Astrocyte (in vitro differentiated cells and primary cell): ENCODE measurements around the gene MELK. TPM values are rescaled to one million over a fixed set of nuclear protein-coding genes. Genes with fewer than 3 reads are reported as not detected.
A peak's percentile ranks its signal among the peaks of the same experiment; 100 is the strongest.

Experiments
- DNase-seq: peaks from one replicate; pipeline ENCODE4 v3.0.0-alpha.2; 2010; ENCODE audit warnings: low read depth
- FAIRE-seq: peaks from 2 replicates; lab custom pipeline; 2011; peaks lifted over from hg19 to GRCh38; lab: Jason Lieb, UNC
- H2AFZ ChIP-seq: 2 replicates; pipeline ENCODE4 v1.6.0; 2012; ENCODE audit warnings: low read depth, low read length, inconsistent platforms
- H3K27ac ChIP-seq: 2 replicates; pipeline ENCODE4 v1.5.1; 2011; ENCODE audit warnings: low read depth, low read length, inconsistent platforms
- H3K27me3 ChIP-seq: 2 replicates; pipeline ENCODE4 v1.6.0; 2011; ENCODE audit warnings: low read length, inconsistent platforms; ENCODE audit not compliant: insufficient read depth
- H3K36me3 ChIP-seq: 2 replicates; pipeline ENCODE4 v1.5.1; 2011; ENCODE audit warnings: low read length, inconsistent platforms; ENCODE audit not compliant: insufficient read depth
- H3K4me1 ChIP-seq: 2 replicates; pipeline ENCODE4 v1.5.1; 2011; ENCODE audit warnings: low read length, inconsistent platforms; ENCODE audit not compliant: insufficient read depth
- H3K4me2 ChIP-seq: 2 replicates; pipeline ENCODE4 v1.6.0; 2012; ENCODE audit warnings: low read length, inconsistent platforms
- H3K4me3 ChIP-seq: 2 replicates; pipeline ENCODE4 v1.5.1; 2011; ENCODE audit warnings: low read depth, mild to moderate bottlenecking, low read length, inconsistent platforms; ENCODE audit not compliant: insufficient read depth
- H3K79me2 ChIP-seq: 2 replicates; pipeline ENCODE4 v1.6.0; 2012; ENCODE audit warnings: mild to moderate bottlenecking, low read length, inconsistent platforms; ENCODE audit not compliant: insufficient read depth
- H3K9ac ChIP-seq: 2 replicates; pipeline ENCODE4 v1.6.0; 2012; ENCODE audit warnings: mild to moderate bottlenecking, low read length, inconsistent platforms
- H3K9me3 ChIP-seq: 2 replicates; pipeline ENCODE4 v1.5.1; 2012; ENCODE audit warnings: low read depth, mild to moderate bottlenecking, low read length, inconsistent platforms; ENCODE audit not compliant: insufficient read depth
- H4K20me1 ChIP-seq: 2 replicates; pipeline ENCODE4 v1.6.0; 2012; ENCODE audit warnings: low read length, inconsistent platforms; ENCODE audit not compliant: insufficient read depth
- H3K27ac Mint-ChIP-seq: one replicate; pipeline ENCODE4 v1.8.0; 2021; ENCODE audit warnings: mild to moderate bottlenecking, mixed read lengths; ENCODE audit not compliant: unreplicated experiment
- H3K27me3 Mint-ChIP-seq: one replicate; pipeline ENCODE4 v1.8.0; 2021; ENCODE audit warnings: low read depth, mixed read lengths; ENCODE audit not compliant: unreplicated experiment
- H3K36me3 Mint-ChIP-seq: one replicate; pipeline ENCODE4 v1.8.0; 2021; ENCODE audit warnings: low read depth, mixed read lengths; ENCODE audit not compliant: unreplicated experiment
- H3K4me1 Mint-ChIP-seq: one replicate; pipeline ENCODE4 v1.8.0; 2021; ENCODE audit warnings: low read depth, mixed read lengths; ENCODE audit not compliant: unreplicated experiment
- H3K4me3 Mint-ChIP-seq: one replicate; pipeline ENCODE4 v1.8.0; 2021; ENCODE audit warnings: mild to moderate bottlenecking, moderate library complexity, mixed read lengths; ENCODE audit not compliant: unreplicated experiment
- H3K9me3 Mint-ChIP-seq: one replicate; pipeline ENCODE4 v1.8.0; 2021; ENCODE audit warnings: mild to moderate bottlenecking, mixed read lengths; ENCODE audit not compliant: unreplicated experiment
- EZH2 ChIP-seq: IDR thresholded peaks from 2 replicates; pipeline ENCODE4 v1.6.1; 2012; ENCODE audit warnings: mild to moderate bottlenecking, low read length, inconsistent platforms; ENCODE audit not compliant: insufficient read depth
- total RNA-seq: library from RNA; stranded (reverse); gene quantifications from 2 replicates; pipeline ENCODE4 v1.2.1, GENCODE V29; 2021
- TF ChIP-seq, protein P1 (sequence below): IDR thresholded peaks from 2 replicates; pipeline ENCODE4 v1.5.1; 2011; ENCODE audit warnings: low read depth, mild to moderate bottlenecking, inconsistent platforms, low read length, moderate library complexity; ENCODE audit not compliant: insufficient read depth

MELK gene
- total RNA-seq, 1 donor from 2014 or later, result 12.3 TPM

DNA sequence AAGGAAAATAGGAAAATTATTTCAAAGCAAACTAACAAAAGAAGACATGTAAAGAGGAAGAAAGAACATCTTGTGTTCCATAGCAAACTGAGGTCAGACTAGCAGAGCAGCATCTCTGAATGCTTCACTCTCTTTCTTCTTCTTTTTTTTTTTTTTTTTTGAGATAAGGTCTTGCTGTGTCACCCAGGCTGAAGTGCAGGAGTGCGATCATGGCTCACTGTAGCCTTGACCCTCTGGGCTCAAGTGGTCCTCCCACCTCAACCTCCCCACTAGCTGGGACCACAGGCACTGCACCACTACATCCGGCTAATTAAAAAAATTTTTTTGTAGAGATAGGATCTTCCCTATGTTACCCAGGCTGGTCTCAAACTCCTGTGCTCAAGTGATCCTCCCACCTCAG is 36.6 kb downstream of the MELK start:
- no peaks in the 10 kb centered on the region for H3K4me1 ChIP-seq
- H3K27ac ChIP-seq, result no peak overlapping the region
- no peak overlapping the region for H3K4me3 ChIP-seq
- H3K9me3 ChIP-seq, result no peaks in the 10 kb centered on the region
- Mint-ChIP-seq H3K9me3 (no peaks in the 10 kb centered on the region), H3K4me3 (no peak overlapping the region), H3K27me3 (no peaks in the 10 kb centered on the region), H3K4me1 (no peaks in the 10 kb centered on the region), H3K27ac (no peak overlapping the region), H3K36me3 (peaks cover 5% of the 10 kb centered on the region)
- DNase-seq (no peak), FAIRE-seq (no peak)
- no peak overlapping the region for H3K4me2 ChIP-seq
- no peaks in the 10 kb centered on the region for H3K27me3 ChIP-seq
- TF ChIP-seq, protein P1, sequence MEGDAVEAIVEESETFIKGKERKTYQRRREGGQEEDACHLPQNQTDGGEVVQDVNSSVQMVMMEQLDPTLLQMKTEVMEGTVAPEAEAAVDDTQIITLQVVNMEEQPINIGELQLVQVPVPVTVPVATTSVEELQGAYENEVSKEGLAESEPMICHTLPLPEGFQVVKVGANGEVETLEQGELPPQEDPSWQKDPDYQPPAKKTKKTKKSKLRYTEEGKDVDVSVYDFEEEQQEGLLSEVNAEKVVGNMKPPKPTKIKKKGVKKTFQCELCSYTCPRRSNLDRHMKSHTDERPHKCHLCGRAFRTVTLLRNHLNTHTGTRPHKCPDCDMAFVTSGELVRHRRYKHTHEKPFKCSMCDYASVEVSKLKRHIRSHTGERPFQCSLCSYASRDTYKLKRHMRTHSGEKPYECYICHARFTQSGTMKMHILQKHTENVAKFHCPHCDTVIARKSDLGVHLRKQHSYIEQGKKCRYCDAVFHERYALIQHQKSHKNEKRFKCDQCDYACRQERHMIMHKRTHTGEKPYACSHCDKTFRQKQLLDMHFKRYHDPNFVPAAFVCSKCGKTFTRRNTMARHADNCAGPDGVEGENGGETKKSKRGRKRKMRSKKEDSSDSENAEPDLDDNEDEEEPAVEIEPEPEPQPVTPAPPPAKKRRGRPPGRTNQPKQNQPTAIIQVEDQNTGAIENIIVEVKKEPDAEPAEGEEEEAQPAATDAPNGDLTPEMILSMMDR, result no peak
- no peak for TF ChIP-seq EZH2
- H3K9ac ChIP-seq, result no peak overlapping the region
- peaks cover 2% of the 10 kb centered on the region for H4K20me1 ChIP-seq
- H3K36me3 ChIP-seq, result peaks cover 23% of the 10 kb centered on the region
- peaks cover 27% of the 10 kb centered on the region for H3K79me2 ChIP-seq
- no peak overlapping the region for H2AFZ ChIP-seq

DNA sequence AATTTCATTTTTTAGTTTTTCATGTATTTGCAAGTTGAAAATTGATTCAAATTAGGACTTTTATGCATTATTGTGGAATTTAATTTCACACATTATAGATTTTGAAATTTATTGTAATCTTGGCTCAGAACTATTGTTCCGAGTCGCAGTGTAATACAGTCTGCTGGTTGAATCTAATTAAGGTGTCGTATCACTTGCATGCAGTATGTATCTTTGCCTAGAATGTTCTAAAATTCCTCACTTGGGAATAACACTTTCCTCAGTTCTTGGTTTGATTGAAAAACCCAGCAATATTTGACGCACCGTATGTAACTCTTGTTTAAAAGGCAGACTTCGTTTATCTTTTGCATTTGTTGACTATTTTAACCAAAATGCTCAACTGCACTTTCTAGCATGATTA is 49.4 kb downstream of the MELK start:
- Mint-ChIP-seq H3K4me3 (no peak overlapping the region), H3K9me3 (no peaks in the 10 kb centered on the region), H3K36me3 (no peaks in the 10 kb centered on the region), H3K27me3 (no peaks in the 10 kb centered on the region), H3K27ac (no peak overlapping the region), H3K4me1 (peaks cover 24% of the 10 kb centered on the region)
- H3K4me2 ChIP-seq, result no peak overlapping the region
- H3K27ac ChIP-seq, result no peak overlapping the region
- no peak overlapping the region for H3K9ac ChIP-seq
- H3K4me3 ChIP-seq, result no peak overlapping the region
- TF ChIP-seq, protein P1, result no peak
- TF ChIP-seq EZH2, result no peak
- H3K9me3 ChIP-seq, result no peaks in the 10 kb centered on the region
- H4K20me1 ChIP-seq, result peaks cover 14% of the 10 kb centered on the region
- no peak for DNase-seq
- peaks cover 4% of the 10 kb centered on the region for H3K36me3 ChIP-seq
- H2AFZ ChIP-seq, result no peak overlapping the region
- FAIRE-seq, result no peak
- H3K27me3 ChIP-seq, result no peaks in the 10 kb centered on the region
- peaks cover 54% of the 10 kb centered on the region for H3K79me2 ChIP-seq
- H3K4me1 ChIP-seq, result peaks cover 16% of the 10 kb centered on the region

DNA sequence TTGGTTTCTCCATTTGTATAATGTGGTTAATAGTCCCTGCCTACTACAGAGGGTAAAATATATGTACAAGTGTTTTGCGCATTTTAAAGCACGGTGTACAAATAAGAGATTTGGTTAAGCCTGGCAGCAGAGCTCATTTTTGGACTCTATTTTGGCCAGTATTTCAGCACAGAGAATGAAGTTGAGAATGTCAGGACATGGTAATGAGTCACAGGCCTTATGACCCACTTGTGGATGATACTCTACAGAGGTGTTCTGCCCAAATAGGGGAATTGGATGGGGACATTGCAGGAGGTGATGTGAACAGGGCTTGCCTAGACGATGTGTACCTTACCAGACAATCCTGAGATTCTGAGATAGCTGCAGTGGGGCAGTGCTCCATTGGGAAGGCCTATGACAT is 50.6 kb downstream of the MELK start:
- H3K36me3 Mint-ChIP-seq, result no peaks in the 10 kb centered on the region
- FAIRE-seq, result no peak

More for the DNA sequence above, 50.6 kb downstream of the MELK start:
- H3K9me3 Mint-ChIP-seq, result no peaks in the 10 kb centered on the region
- Histone ChIP-seq H2AFZ (no peak overlapping the region), H3K9ac (no peak overlapping the region), H3K27ac (no peak overlapping the region), H3K4me3 (no peak overlapping the region), H4K20me1 (peaks cover 14% of the 10 kb centered on the region), H3K4me1 (peaks cover 16% of the 10 kb centered on the region), H3K27me3 (no peaks in the 10 kb centered on the region), H3K4me2 (no peak overlapping the region), H3K9me3 (no peaks in the 10 kb centered on the region), H3K36me3 (peaks cover 4% of the 10 kb centered on the region), H3K79me2 (peaks cover 55% of the 10 kb centered on the region)
- no peak for TF ChIP-seq EZH2
- TF ChIP-seq, protein P1, result no peak
- peak; percentile 25 for DNase-seq
- H3K27ac Mint-ChIP-seq, result no peak overlapping the region
- peaks cover 24% of the 10 kb centered on the region for H3K4me1 Mint-ChIP-seq
- no peaks in the 10 kb centered on the region for H3K27me3 Mint-ChIP-seq
- no peak overlapping the region for H3K4me3 Mint-ChIP-seq
